DND-41 (cell line): ENCODE results near the gene PDS5B.

Experiments
- ATAC-seq: fragments of 200-7000 bp; cut with Tn5 transposase; 3 replicates; pipeline ENCODE4 v1.9.1; 2021; ENCODE audit warnings: low read depth; ENCODE audit not compliant: insufficient read depth
- DNase-seq: peaks from one replicate; pipeline ENCODE4 v3.0.0-alpha.2; 2020
- H2AFZ ChIP-seq: 2 replicates; pipeline ENCODE4 v1.6.0; 2012; ENCODE audit warnings: low read depth, low read length
- H3K27ac ChIP-seq: 2 replicates; pipeline ENCODE4 v1.5.1; 2012; ENCODE audit warnings: low read length, inconsistent platforms
- H3K27me3 ChIP-seq: fragments of 200-600 bp; sonication (generic); 2 replicates; pipeline ENCODE4 v1.6.0; 2012; ENCODE audit warnings: low read length, mild to moderate bottlenecking, inconsistent platforms; ENCODE audit not compliant: insufficient read depth, poor library complexity
- H3K36me3 ChIP-seq: 2 replicates; pipeline ENCODE4 v1.5.1; 2012; ENCODE audit warnings: low read length, inconsistent platforms; ENCODE audit not compliant: insufficient read depth
- H3K4me1 ChIP-seq: 2 replicates; pipeline ENCODE4 v1.5.1; 2012; ENCODE audit warnings: mild to moderate bottlenecking, low read length; ENCODE audit not compliant: insufficient read depth
- H3K4me2 ChIP-seq: 2 replicates; pipeline ENCODE4 v1.6.0; 2012; ENCODE audit warnings: mild to moderate bottlenecking, moderate library complexity, low read length, inconsistent platforms; ENCODE audit not compliant: insufficient read depth
- H3K4me3 ChIP-seq, 2 experiments: fragments of 200-600 bp in 1 of 2; shearing (Covaris generic) in 1 of 2; 2 replicates each; pipeline ENCODE4 v1.5.1; 2012 to 2016; ENCODE audit warnings: inconsistent platforms in 2 of 2, low read length in 2 of 2, mild to moderate bottlenecking in 2 of 2, low read depth in 1 of 2, moderate library complexity in 1 of 2
- H3K79me2 ChIP-seq: 2 replicates; pipeline ENCODE4 v1.6.0; 2012; ENCODE audit warnings: low read length, inconsistent platforms; ENCODE audit not compliant: insufficient read depth
- H3K9ac ChIP-seq: 2 replicates; pipeline ENCODE4 v1.6.0; 2012; ENCODE audit warnings: low read depth, mild to moderate bottlenecking, inconsistent platforms, low read length, moderate library complexity
- H3K9me3 ChIP-seq: 2 replicates; pipeline ENCODE4 v1.5.1; 2012; ENCODE audit warnings: low read length, moderate library complexity, mild to moderate bottlenecking, inconsistent platforms; ENCODE audit not compliant: insufficient read depth, severe bottlenecking
- H4K20me1 ChIP-seq: 2 replicates; pipeline ENCODE4 v1.6.0; 2012; ENCODE audit warnings: low read length; ENCODE audit not compliant: insufficient read depth
- EZH2 ChIP-seq: IDR thresholded peaks from 3 replicates; pipeline ENCODE4 v1.6.1; 2012; ENCODE audit warnings: borderline replicate concordance, low read depth, mild to moderate bottlenecking, moderate library complexity, low read length, inconsistent platforms; ENCODE audit not compliant: severe bottlenecking
- TF ChIP-seq, protein P1 (sequence below): IDR thresholded peaks from 2 replicates; pipeline ENCODE4 v1.5.1; 2012; ENCODE audit warnings: borderline replicate concordance, low read length, moderate library complexity, mild to moderate bottlenecking; ENCODE audit not compliant: poor library complexity, severe bottlenecking; ENCODE audit errors: extremely low read depth

The PDS5B gene

GRCh38 chr13:32733690-32734089 lies 147.4 kb downstream of the PDS5B start:
- TF ChIP-seq EZH2, result no peak
- TF ChIP-seq, protein P1, sequence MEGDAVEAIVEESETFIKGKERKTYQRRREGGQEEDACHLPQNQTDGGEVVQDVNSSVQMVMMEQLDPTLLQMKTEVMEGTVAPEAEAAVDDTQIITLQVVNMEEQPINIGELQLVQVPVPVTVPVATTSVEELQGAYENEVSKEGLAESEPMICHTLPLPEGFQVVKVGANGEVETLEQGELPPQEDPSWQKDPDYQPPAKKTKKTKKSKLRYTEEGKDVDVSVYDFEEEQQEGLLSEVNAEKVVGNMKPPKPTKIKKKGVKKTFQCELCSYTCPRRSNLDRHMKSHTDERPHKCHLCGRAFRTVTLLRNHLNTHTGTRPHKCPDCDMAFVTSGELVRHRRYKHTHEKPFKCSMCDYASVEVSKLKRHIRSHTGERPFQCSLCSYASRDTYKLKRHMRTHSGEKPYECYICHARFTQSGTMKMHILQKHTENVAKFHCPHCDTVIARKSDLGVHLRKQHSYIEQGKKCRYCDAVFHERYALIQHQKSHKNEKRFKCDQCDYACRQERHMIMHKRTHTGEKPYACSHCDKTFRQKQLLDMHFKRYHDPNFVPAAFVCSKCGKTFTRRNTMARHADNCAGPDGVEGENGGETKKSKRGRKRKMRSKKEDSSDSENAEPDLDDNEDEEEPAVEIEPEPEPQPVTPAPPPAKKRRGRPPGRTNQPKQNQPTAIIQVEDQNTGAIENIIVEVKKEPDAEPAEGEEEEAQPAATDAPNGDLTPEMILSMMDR, result no peak
- DNase-seq, result no peak
- H4K20me1 ChIP-seq, result no peaks in the 10 kb centered on the region
- peaks cover 30% of the 10 kb centered on the region for H3K79me2 ChIP-seq
- peaks cover 4% of the 10 kb centered on the region; the same call in 1 of the 2 replicates for H3K4me1 ChIP-seq
- H3K4me3 ChIP-seq, result no peak overlapping the region
- peaks cover 47% of the 10 kb centered on the region for H3K36me3 ChIP-seq
- no peaks in the 10 kb centered on the region for H3K9me3 ChIP-seq
- H2AFZ ChIP-seq, result no peak overlapping the region
- no peak overlapping the region for H3K4me2 ChIP-seq
- no peak overlapping the region for H3K9ac ChIP-seq
- no peak overlapping the region for H3K27ac ChIP-seq
- no peak for ATAC-seq
- no peaks in the 10 kb centered on the region for H3K27me3 ChIP-seq

DNA sequence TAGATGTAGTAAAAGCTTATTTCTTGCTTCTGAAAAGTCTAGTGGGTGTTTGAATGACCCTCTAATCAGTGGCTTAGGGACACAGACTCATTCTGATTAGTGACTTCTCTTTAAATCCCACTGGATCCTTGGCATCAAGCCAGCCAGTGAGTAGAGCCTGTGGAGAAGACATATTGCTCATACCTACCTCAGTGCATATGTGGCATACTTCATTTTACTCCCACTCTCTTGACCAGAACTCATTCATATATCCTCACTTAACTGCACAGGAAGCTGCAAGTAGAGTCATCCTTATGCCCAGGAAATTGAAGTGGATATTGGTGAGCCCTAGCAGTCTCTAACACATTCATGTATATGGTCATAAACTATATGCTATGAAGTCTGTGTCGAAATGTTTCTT lies 148.3 kb downstream of the PDS5B start:
- Histone ChIP-seq H4K20me1 (no peaks in the 10 kb centered on the region), H3K9ac (no peak overlapping the region), H2AFZ (no peak overlapping the region), H3K79me2 (peaks cover 25% of the 10 kb centered on the region), H3K4me3 (no peak overlapping the region), H3K4me1 (peaks cover 4% of the 10 kb centered on the region; the same call in 1 of the 2 replicates), H3K27me3 (no peaks in the 10 kb centered on the region), H3K36me3 (peaks cover 48% of the 10 kb centered on the region), H3K9me3 (no peaks in the 10 kb centered on the region), H3K4me2 (no peak overlapping the region), H3K27ac (0 out of 2 replicates have a peak overlapping the region, but pooled peaks have one; percentile 23)
- DNase-seq (no peak), ATAC-seq (no peak)
- no peak for TF ChIP-seq EZH2
- TF ChIP-seq, protein P1, result no peak

GRCh38 chr13:32735859-32736258 lies 149.6 kb downstream of the PDS5B start:
- H3K27me3 ChIP-seq, result no peaks in the 10 kb centered on the region
- H3K4me3 ChIP-seq, result no peak overlapping the region
- peaks cover 4% of the 10 kb centered on the region; the same call in 1 of the 2 replicates for H3K4me1 ChIP-seq
- H3K4me2 ChIP-seq, result no peak overlapping the region
- TF ChIP-seq, protein P1, result no peak
- no peak for TF ChIP-seq EZH2
- no peak for DNase-seq
- H3K9me3 ChIP-seq, result no peaks in the 10 kb centered on the region
- H3K9ac ChIP-seq, result no peak overlapping the region
- no peak for ATAC-seq
- H3K36me3 ChIP-seq, result peaks cover 56% of the 10 kb centered on the region
- H3K27ac ChIP-seq, result no peak overlapping the region
- no peak overlapping the region for H2AFZ ChIP-seq
- peaks cover 17% of the 10 kb centered on the region for H3K79me2 ChIP-seq
- H4K20me1 ChIP-seq, result no peaks in the 10 kb centered on the region
